ENCODE results near the gene ABCG5. TPM values are rescaled to one million over a fixed set of nuclear protein-coding genes. Genes with fewer than 3 reads are reported as not detected.

The ABCG5 gene
- total RNA-seq, 1 experiment from 2014 or later, result not detected

DNA sequence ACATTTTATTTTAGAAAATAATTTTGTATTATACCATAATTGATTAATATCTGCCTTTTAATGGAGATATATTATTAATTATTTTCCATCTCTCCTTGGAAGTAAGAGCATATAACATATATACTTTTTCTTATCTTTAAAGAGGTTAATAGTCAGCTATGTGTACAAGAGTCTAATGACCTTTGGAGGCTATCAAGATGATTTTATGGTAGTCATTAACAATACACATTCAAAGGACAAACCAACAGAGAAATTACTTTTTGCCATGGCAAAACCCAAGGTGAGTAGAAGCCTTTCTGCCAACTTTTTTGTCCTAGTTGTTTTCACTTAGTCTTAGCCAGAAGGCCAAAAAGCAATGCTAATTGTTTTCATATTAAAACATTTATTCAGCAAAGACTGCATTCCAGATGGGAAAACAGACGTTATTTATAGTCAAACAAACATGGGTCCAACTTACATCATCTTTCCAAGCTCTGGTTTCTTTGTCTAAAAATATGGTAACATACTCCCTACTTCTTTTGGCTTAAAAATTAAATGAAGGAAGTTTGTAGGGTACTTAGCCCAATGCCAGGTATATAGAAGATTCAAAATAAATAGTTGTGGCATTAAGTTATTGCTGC lies 74.4 kb downstream of the ABCG5 start:
- DNase-seq (ENCODE audit: extremely low read depth, low read depth), result no peak

DNA sequence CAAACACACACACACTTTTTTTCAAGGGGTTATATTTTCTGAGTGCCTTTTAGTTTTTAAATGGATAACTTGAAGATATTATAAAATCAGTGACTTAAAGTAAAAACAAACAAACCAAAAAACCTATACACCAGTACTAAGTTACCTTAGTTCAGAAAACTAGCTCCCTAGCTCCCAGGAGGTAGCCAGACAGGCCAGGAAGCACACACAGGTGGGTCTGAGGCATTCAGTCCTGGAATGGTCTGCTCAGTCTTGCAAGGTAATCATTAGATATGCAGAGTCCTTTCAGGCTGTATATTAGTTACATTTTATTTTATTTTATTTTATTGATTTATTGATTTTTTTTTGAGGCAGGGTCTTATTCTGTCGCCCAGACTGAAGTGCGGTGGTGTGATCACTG lies 75.5 kb downstream of the ABCG5 start:
- no peak for DNase-seq (ENCODE audit: extremely low read depth, low read depth)

Small RNAs within 50 kb of the gene (small RNA-seq; reads per million reads assigned to genes)
- 0 reads per million in 2 experiments for gene RN7SKP66

Other genes starting within 250 kb of the ABCG5 start
- gene THADA, start 242.8 kb downstream of the ABCG5 start, total RNA-seq (2014; rRNA removed; shearing (Covaris generic)), result 18.5 and 27.9 TPM in 2 replicates
- 1.8 and 2.1 TPM in 2 replicates for gene PLEKHH2, start 201.6 kb downstream of the ABCG5 start, total RNA-seq (2014; rRNA removed; shearing (Covaris generic))
- 1.3 and 2.0 TPM in 2 replicates for gene C1GALT1C1L, start 162.4 kb downstream of the ABCG5 start, total RNA-seq (2014; rRNA removed; shearing (Covaris generic))
- 35.0 and 40.4 TPM in 2 replicates for gene DYNC2LI1, start 64.8 kb downstream of the ABCG5 start, total RNA-seq (2014; rRNA removed; shearing (Covaris generic))
- not detected in 2 replicates for gene ABCG8, start 132 bp upstream of the ABCG5 start, total RNA-seq (2014; rRNA removed; shearing (Covaris generic))
- gene LRPPRC, start 157.2 kb upstream of the ABCG5 start, total RNA-seq (2014; rRNA removed; shearing (Covaris generic)), result 137 and 150 TPM in 2 replicates

Measured in NCI-H460 (cell line).